Liver (tissue), 3 donors: ENCODE results near the gene SKOR1.

Experiments
- EGR1 ChIP-seq, 2 donors: IDR thresholded peaks; 2 replicates each; pipeline ENCODE4 v1.6.1; 2016 to 2018; ENCODE audit warnings: antibody characterized with exemption in 2 of 2, low read depth in 2 of 2
- JUND ChIP-seq, 2 donors: IDR thresholded peaks; 2 replicates each; pipeline ENCODE4 v1.6.1; 2016; ENCODE audit warnings: antibody characterized with exemption in 2 of 2
- RAD21 ChIP-seq, 2 donors: IDR thresholded peaks; 2 replicates each; pipeline ENCODE4 v1.6.1; 2016; ENCODE audit warnings: antibody characterized with exemption in 2 of 2, mild to moderate bottlenecking in 2 of 2
- RXRA ChIP-seq, 2 donors: IDR thresholded peaks; 2 replicates each; pipeline ENCODE4 v1.6.1; 2017 to 2018; ENCODE audit warnings: antibody characterized with exemption in 2 of 2, mild to moderate bottlenecking in 1 of 2
- SP1 ChIP-seq: IDR thresholded peaks from 2 replicates; pipeline ENCODE4 v1.6.1; 2018; ENCODE audit warnings: antibody characterized with exemption, mild to moderate bottlenecking
- TAF1 ChIP-seq: conservative IDR thresholded peaks from 2 replicates; pipeline ENCODE4 v1.6.1; 2016; ENCODE audit warnings: antibody characterized with exemption, mild to moderate bottlenecking
- YY1 ChIP-seq: IDR thresholded peaks from 2 replicates; pipeline ENCODE4 v1.6.1; 2016; ENCODE audit warnings: antibody characterized with exemption, mild to moderate bottlenecking
- TF ChIP-seq, protein P1 (sequence below): fragments of 150-350 bp; IDR thresholded peaks from 2 replicates; pipeline ENCODE4 v1.5.1; 2017; ENCODE audit warnings: improper control_type of control experiment, low read depth, low read length; ENCODE audit not compliant: missing input control
- TF ChIP-seq, protein P2 (sequence below): IDR thresholded peaks from 2 replicates; pipeline ENCODE4 v1.6.1; 2016; ENCODE audit warnings: antibody characterized with exemption
- TF ChIP-seq, protein P3 (sequence below): IDR thresholded peaks from 2 replicates; pipeline ENCODE4 v1.6.1; 2016; ENCODE audit warnings: antibody characterized with exemption, mild to moderate bottlenecking
- TF ChIP-seq, protein P4 (sequence below): IDR thresholded peaks from 2 replicates; pipeline ENCODE4 v1.6.1; 2016; ENCODE audit warnings: antibody characterized with exemption
- TF ChIP-seq, protein P5 (sequence below): IDR thresholded peaks from 2 replicates; pipeline ENCODE4 v1.6.1; 2016; ENCODE audit warnings: antibody characterized with exemption
- donor health status: healthy.
- donor health status: healthy.

DNA sequence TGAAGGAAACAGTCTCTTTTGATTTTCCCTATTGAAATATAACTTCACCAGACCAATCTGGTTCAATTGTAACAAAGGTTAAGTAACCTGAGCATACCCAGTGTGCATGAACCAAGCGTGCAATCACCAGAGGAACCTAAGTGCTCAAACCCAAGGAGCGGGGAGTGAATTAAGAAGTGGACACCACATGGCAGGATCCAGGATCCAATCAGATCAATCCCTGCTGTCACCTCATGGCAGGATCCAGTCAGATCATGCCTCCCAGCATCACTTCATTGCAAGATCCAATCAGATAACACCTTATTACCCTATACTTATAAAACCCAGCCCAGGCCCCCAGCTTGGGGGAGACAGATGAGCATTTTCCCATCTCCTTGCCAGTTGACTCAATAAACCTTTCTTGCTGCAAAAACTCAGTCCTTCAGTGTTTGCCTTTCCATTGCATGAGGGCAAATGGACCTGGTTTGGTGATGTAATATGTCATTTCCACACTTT, 53.5 kb downstream of the SKOR1 start:
- TF ChIP-seq SP1 (no peak), EGR1 (IDR thresholded peaks at IDR 0.05; ENCODE audit: low read depth in 2 of 2) (no peak), TAF1 (no peak), RAD21 (IDR thresholded peaks at IDR 0.05) (no peak), RXRA (IDR thresholded peaks at IDR 0.05) (no peak), JUND (IDR thresholded peaks at IDR 0.05) (no peak), YY1 (no peak)
- TF ChIP-seq, protein P1, sequence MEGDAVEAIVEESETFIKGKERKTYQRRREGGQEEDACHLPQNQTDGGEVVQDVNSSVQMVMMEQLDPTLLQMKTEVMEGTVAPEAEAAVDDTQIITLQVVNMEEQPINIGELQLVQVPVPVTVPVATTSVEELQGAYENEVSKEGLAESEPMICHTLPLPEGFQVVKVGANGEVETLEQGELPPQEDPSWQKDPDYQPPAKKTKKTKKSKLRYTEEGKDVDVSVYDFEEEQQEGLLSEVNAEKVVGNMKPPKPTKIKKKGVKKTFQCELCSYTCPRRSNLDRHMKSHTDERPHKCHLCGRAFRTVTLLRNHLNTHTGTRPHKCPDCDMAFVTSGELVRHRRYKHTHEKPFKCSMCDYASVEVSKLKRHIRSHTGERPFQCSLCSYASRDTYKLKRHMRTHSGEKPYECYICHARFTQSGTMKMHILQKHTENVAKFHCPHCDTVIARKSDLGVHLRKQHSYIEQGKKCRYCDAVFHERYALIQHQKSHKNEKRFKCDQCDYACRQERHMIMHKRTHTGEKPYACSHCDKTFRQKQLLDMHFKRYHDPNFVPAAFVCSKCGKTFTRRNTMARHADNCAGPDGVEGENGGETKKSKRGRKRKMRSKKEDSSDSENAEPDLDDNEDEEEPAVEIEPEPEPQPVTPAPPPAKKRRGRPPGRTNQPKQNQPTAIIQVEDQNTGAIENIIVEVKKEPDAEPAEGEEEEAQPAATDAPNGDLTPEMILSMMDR = no peak
- TF ChIP-seq, protein P2, sequence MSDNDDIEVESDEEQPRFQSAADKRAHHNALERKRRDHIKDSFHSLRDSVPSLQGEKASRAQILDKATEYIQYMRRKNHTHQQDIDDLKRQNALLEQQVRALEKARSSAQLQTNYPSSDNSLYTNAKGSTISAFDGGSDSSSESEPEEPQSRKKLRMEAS = no peak
- TF ChIP-seq, protein P3, sequence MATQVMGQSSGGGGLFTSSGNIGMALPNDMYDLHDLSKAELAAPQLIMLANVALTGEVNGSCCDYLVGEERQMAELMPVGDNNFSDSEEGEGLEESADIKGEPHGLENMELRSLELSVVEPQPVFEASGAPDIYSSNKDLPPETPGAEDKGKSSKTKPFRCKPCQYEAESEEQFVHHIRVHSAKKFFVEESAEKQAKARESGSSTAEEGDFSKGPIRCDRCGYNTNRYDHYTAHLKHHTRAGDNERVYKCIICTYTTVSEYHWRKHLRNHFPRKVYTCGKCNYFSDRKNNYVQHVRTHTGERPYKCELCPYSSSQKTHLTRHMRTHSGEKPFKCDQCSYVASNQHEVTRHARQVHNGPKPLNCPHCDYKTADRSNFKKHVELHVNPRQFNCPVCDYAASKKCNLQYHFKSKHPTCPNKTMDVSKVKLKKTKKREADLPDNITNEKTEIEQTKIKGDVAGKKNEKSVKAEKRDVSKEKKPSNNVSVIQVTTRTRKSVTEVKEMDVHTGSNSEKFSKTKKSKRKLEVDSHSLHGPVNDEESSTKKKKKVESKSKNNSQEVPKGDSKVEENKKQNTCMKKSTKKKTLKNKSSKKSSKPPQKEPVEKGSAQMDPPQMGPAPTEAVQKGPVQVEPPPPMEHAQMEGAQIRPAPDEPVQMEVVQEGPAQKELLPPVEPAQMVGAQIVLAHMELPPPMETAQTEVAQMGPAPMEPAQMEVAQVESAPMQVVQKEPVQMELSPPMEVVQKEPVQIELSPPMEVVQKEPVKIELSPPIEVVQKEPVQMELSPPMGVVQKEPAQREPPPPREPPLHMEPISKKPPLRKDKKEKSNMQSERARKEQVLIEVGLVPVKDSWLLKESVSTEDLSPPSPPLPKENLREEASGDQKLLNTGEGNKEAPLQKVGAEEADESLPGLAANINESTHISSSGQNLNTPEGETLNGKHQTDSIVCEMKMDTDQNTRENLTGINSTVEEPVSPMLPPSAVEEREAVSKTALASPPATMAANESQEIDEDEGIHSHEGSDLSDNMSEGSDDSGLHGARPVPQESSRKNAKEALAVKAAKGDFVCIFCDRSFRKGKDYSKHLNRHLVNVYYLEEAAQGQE = no peak
- TF ChIP-seq, protein P4, sequence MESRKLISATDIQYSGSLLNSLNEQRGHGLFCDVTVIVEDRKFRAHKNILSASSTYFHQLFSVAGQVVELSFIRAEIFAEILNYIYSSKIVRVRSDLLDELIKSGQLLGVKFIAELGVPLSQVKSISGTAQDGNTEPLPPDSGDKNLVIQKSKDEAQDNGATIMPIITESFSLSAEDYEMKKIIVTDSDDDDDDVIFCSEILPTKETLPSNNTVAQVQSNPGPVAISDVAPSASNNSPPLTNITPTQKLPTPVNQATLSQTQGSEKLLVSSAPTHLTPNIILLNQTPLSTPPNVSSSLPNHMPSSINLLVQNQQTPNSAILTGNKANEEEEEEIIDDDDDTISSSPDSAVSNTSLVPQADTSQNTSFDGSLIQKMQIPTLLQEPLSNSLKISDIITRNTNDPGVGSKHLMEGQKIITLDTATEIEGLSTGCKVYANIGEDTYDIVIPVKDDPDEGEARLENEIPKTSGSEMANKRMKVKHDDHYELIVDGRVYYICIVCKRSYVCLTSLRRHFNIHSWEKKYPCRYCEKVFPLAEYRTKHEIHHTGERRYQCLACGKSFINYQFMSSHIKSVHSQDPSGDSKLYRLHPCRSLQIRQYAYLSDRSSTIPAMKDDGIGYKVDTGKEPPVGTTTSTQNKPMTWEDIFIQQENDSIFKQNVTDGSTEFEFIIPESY = no peak
- TF ChIP-seq, protein P5, sequence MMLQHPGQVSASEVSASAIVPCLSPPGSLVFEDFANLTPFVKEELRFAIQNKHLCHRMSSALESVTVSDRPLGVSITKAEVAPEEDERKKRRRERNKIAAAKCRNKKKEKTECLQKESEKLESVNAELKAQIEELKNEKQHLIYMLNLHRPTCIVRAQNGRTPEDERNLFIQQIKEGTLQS = no peak
